ENCODE measurements around the gene PTPN11. TPM values are rescaled to one million over a fixed set of nuclear protein-coding genes. Genes with fewer than 3 reads are reported as not detected.

Gene PTPN11
- total and polyA plus RNA-seq, 2 of the 13 experiments (the other 11 are each of a cell fraction or from before 2014, with no cell fraction given), result 30.0 to 63.5 TPM

DNA sequence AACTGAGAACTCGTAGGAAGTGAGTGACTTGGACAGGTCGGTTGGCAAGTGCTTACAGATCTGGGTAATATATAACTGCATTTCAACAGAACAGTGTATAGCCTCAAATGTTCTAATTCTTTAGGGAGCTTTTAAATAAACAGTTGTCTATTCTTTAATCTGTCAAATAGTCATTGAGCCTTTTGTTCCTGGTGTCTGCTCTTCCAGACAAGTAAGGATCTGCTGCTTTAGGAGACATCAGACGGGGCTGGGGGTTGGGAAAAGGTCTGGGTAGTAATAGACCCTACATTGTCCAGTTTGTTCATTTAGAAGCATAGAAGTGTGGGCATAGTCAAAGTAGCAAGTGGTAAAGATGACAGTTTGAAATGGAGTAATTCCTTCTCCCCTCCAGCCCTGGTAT is 2.0 kb downstream of the PTPN11 start:
- Histone ChIP-seq H3K9ac (ENCODE audit: insufficient read depth, low read depth, low read length) (no peak overlapping the region), H3K4me1 (ENCODE audit: insufficient read depth, low read length) (peaks cover 54% of the 10 kb centered on the region), H3K36me3 (replicated peaks in 1 of 2; ENCODE audit: control insufficient read depth in 1 of 2, insufficient read depth in 2 of 2, low read length in 2 of 2) (no peaks in the 10 kb centered on the region; a peak in 1 of 5 replicates), H3K27me3 (ENCODE audit: control insufficient read depth in 1 of 2, insufficient read depth in 2 of 2, low read length in 2 of 2) (no peaks in the 10 kb centered on the region; a peak in 1 of 5 replicates), H2AFZ (ENCODE audit: low read length) (no peak overlapping the region), H3K4me3 (replicated peaks in 1 of 3; ENCODE audit: insufficient read depth in 1 of 3, low read depth in 2 of 3, low read length in 3 of 3) (no peak overlapping the region; a peak in 1 of 6 replicates), H3K9me3 (ENCODE audit: low read length) (no peaks in the 10 kb centered on the region), H3K79me2 (ENCODE audit: insufficient read depth, low read length) (peaks cover 56% of the 10 kb centered on the region), H4K20me1 (ENCODE audit: insufficient read depth, low read length) (peaks cover 5% of the 10 kb centered on the region; the same call in 1 of the 2 replicates), H3K4me2 (ENCODE audit: low read depth, low read length) (peak overlapping the region; percentile 84), H3K27ac (ENCODE audit: extremely low read length, insufficient read depth, low read length) (no peak overlapping the region)
- no peak for TF ChIP-seq FOXO1 (CRISPR knock-in tag; IDR thresholded peaks at IDR 0.05)
- no peak for TF ChIP-seq ZNF7 (CRISPR knock-in tag; IDR thresholded peaks at IDR 0.05)
- TF ChIP-seq ZNF552 (CRISPR knock-in tag; IDR thresholded peaks at IDR 0.05; ENCODE audit: borderline replicate concordance), result no peak
- TF ChIP-seq TOPORS (CRISPR knock-in tag; IDR thresholded peaks at IDR 0.05), result no peak
- TF ChIP-seq ZFP90 (CRISPR knock-in tag; IDR thresholded peaks at IDR 0.05; ENCODE audit: borderline replicate concordance), result no peak
- TF ChIP-seq, protein P1, sequence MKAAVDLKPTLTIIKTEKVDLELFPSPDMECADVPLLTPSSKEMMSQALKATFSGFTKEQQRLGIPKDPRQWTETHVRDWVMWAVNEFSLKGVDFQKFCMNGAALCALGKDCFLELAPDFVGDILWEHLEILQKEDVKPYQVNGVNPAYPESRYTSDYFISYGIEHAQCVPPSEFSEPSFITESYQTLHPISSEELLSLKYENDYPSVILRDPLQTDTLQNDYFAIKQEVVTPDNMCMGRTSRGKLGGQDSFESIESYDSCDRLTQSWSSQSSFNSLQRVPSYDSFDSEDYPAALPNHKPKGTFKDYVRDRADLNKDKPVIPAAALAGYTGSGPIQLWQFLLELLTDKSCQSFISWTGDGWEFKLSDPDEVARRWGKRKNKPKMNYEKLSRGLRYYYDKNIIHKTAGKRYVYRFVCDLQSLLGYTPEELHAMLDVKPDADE (CRISPR knock-in tag; IDR thresholded peaks at IDR 0.05), result no peak
- no peak for TF ChIP-seq PCBP1 (IDR thresholded peaks at IDR 0.05; ENCODE audit: borderline replicate concordance, low read depth, low read length)
- TF ChIP-seq GATAD1 (CRISPR knock-in tag; IDR thresholded peaks at IDR 0.05), result no peak
- TF ChIP-seq NR1H2 (CRISPR knock-in tag; IDR thresholded peaks at IDR 0.05; ENCODE audit: borderline replicate concordance, low read depth), result no peak
- no peak for TF ChIP-seq NR2F2 (IDR thresholded peaks at IDR 0.05; ENCODE audit: borderline replicate concordance, low read depth)
- no peak for TF ChIP-seq THAP7 (CRISPR knock-in tag; IDR thresholded peaks at IDR 0.05)
- no peak for TF ChIP-seq MBNL3 (CRISPR knock-in tag; conservative IDR thresholded peaks at IDR 0.05)
- POLR2A ChIA-PET, result no interaction called here
- WGBS (ENCODE audit: low lambda C conversion rate), result 60% methylated on average over 3 of the region's 3 CpGs
- in situ Hi-C loops (cut with HindIII; ENCODE audit: extremely low pct_ligation_motif_present, low pct_unique_long_range_greater_than_20kb) (no loop called here), intact Hi-C loops (cut with micrococcal nuclease; ENCODE audit: unreplicated experiment) (no loop called here)
- FAIRE-seq (no peak), ATAC-seq (no peak), DNase-seq (ENCODE audit: low spot score) (no peak)
- no TSS peak for BruUV-seq (replicated peaks)
- CTCF ChIA-PET (ENCODE audit: low intra/inter-chr PET ratio, low total read pairs), result no interaction called here
